Smooth muscle cell (in vitro differentiated cells): ENCODE results near the gene NAXE. TPM values are rescaled to one million over a fixed set of nuclear protein-coding genes. Genes with fewer than 3 reads are reported as not detected.
A peak's percentile ranks its signal among the peaks of the same experiment; 100 is the strongest.

ENCODE experiments used
- DNase-seq: peaks from one replicate; lab custom pipeline; 2025; ENCODE audit not compliant: unreplicated experiment; lab: John Stamatoyannopoulos, UW
- H2AFZ ChIP-seq: fragments of 200-600 bp; sonication (generic); 2 replicates; pipeline ENCODE4 v1.6.0; 2016; ENCODE audit warnings: antibody characterized with exemption, low read depth, mild to moderate bottlenecking
- H3F3A ChIP-seq: fragments of 200-600 bp; sonication (generic); 2 replicates; pipeline ENCODE4 v1.6.0; 2017; ENCODE audit warnings: antibody characterized with exemption, low read depth
- H3K27ac ChIP-seq: fragments of 200-600 bp; sonication (generic); 2 replicates; pipeline ENCODE4 v1.5.1; 2016; ENCODE audit warnings: low read depth, mild to moderate bottlenecking
- H3K27me3 ChIP-seq: fragments of 200-600 bp; sonication (generic); 2 replicates; pipeline ENCODE4 v1.6.1; 2016; ENCODE audit warnings: low read depth, mild to moderate bottlenecking
- H3K36me3 ChIP-seq: fragments of 200-600 bp; sonication (generic); 2 replicates; pipeline ENCODE4 v1.5.1; 2016; ENCODE audit warnings: low read depth
- H3K4me1 ChIP-seq: fragments of 200-600 bp; sonication (generic); 2 replicates; pipeline ENCODE4 v1.5.1; 2016; ENCODE audit warnings: low read depth
- H3K4me2 ChIP-seq: fragments of 200-600 bp; sonication (generic); 2 replicates; pipeline ENCODE4 v1.6.0; 2016; ENCODE audit warnings: mild to moderate bottlenecking
- H3K4me3 ChIP-seq: fragments of 200-600 bp; sonication (generic); 2 replicates; pipeline ENCODE4 v1.5.1; 2016; ENCODE audit warnings: mild to moderate bottlenecking
- H3K79me2 ChIP-seq: fragments of 200-600 bp; sonication (generic); 2 replicates; pipeline ENCODE4 v1.6.0; 2016; ENCODE audit warnings: low read depth, mild to moderate bottlenecking
- H3K9ac ChIP-seq: fragments of 200-600 bp; sonication (generic); 2 replicates; pipeline ENCODE4 v1.6.0; 2016; ENCODE audit warnings: low read depth
- H3K9me3 ChIP-seq: fragments of 200-600 bp; sonication (generic); replicated peaks from 2 replicates; pipeline ENCODE4 v1.5.1; 2016; ENCODE audit warnings: low read depth
- H4K20me1 ChIP-seq: fragments of 200-600 bp; sonication (generic); 2 replicates; pipeline ENCODE4 v1.6.0; 2016; ENCODE audit warnings: low read depth
- CTCF ChIP-seq: fragments of 200-600 bp; sonication (generic); IDR thresholded peaks from 2 replicates; pipeline ENCODE4 v1.5.1; 2017; ENCODE audit warnings: borderline replicate concordance, mild to moderate bottlenecking, antibody characterized with exemption; ENCODE audit not compliant: insufficient read depth, poor library complexity, severe bottlenecking
- WGBS: methylation state at CpG from one replicate; pipeline ENCODE4 v1.1.7; 2016; ENCODE audit warnings: low lambda C conversion rate; 5-methylcytosine and 5-hydroxymethylcytosine counted together
- polyA plus RNA-seq: library from polyadenylated mRNA; unstranded; fragments of >200 nt; fragmentation: Nextera tagmentation; extraction: Ambion mirVana; gene quantifications from 2 replicates; pipeline ENCODE4 v1.2.1, GENCODE V29; 2016
- total RNA-seq: library from RNA; depleted of rRNA; stranded (reverse); fragments of >200 nt; gene quantifications from 2 replicates; pipeline ENCODE4 v1.2.3, GENCODE V29; 2014

Gene NAXE
- total and polyA plus RNA-seq, 2 experiments from 2014 or later = 50.5 to 72.5 TPM

GRCh38 chr1:156590326-156591180, 1.0 kb upstream of the NAXE start:
- Histone ChIP-seq H2AFZ (peak overlapping the region; percentile 100), H3K36me3 (no peaks in the 10 kb centered on the region), H3K27me3 (no peaks in the 10 kb centered on the region), H3K9ac (no peak overlapping the region), H3K79me2 (no peaks in the 10 kb centered on the region), H3K4me1 (peaks cover 11% of the 10 kb centered on the region), H3F3A (peaks cover 4% of the 10 kb centered on the region), H4K20me1 (no peaks in the 10 kb centered on the region), H3K27ac (peak overlapping the region; percentile 32), H3K4me2 (peak overlapping the region; percentile 95), H3K9me3 (no peaks in the 10 kb centered on the region), H3K4me3 (peak overlapping the region; percentile 91)
- WGBS = 86% methylated on average over 10 of the region's 10 CpGs
- DNase-seq = no peak
- no peak for TF ChIP-seq CTCF

- H3K9ac ChIP-seq = peak overlapping the region; percentile 72
- H3K4me1 ChIP-seq = peaks cover 11% of the 10 kb centered on the region
- no peak for DNase-seq
- WGBS = 25% methylated on average over 6 of the region's 6 CpGs
- H3K79me2 ChIP-seq = no peaks in the 10 kb centered on the region
- peak overlapping the region; percentile 91 for H3K4me3 ChIP-seq
- peak overlapping the region; percentile 95 for H3K4me2 ChIP-seq
- peak overlapping the region; percentile 32 for H3K27ac ChIP-seq
- no peak for TF ChIP-seq CTCF
- H2AFZ ChIP-seq = peak overlapping the region; percentile 100
- no peaks in the 10 kb centered on the region for H3K27me3 ChIP-seq
- H3F3A ChIP-seq = peaks cover 4% of the 10 kb centered on the region
- no peaks in the 10 kb centered on the region for H3K9me3 ChIP-seq
- no peaks in the 10 kb centered on the region for H3K36me3 ChIP-seq
- H4K20me1 ChIP-seq = no peaks in the 10 kb centered on the region
Observed at GRCh38 chr1:156591181-156591431, 470 bp upstream of the NAXE start.

- Histone ChIP-seq H3K36me3 (no peaks in the 10 kb centered on the region), H3K9ac (peak overlapping the region; percentile 73), H3K27ac (no peak overlapping the region), H4K20me1 (no peaks in the 10 kb centered on the region), H3K27me3 (no peaks in the 10 kb centered on the region), H3K79me2 (no peaks in the 10 kb centered on the region), H3K4me2 (peak overlapping the region; percentile 95), H3K4me3 (peak overlapping the region; percentile 91), H3F3A (peaks cover 4% of the 10 kb centered on the region), H2AFZ (peak overlapping the region; percentile 85), H3K9me3 (no peaks in the 10 kb centered on the region), H3K4me1 (peaks cover 11% of the 10 kb centered on the region)
- no peak for DNase-seq
- TF ChIP-seq CTCF = no peak
- WGBS = 61% methylated on average over 16 of the region's 16 CpGs
Observed at GRCh38 chr1:156592158-156592909, 758 bp downstream of the NAXE start.
